Measurements from ENCODE around the gene STK32B. TPM values are rescaled to one million over a fixed set of nuclear protein-coding genes. Genes with fewer than 3 reads are reported as not detected.

The STK32B gene
- total RNA-seq, 1 experiment from 2014 or later = 1.1 TPM

GRCh38 chr4:5395781-5396180, 344.5 kb downstream of the STK32B start:
- TF ChIP-seq EZH2phosphoT487 (IDR thresholded peaks at IDR 0.05; ENCODE audit: borderline replicate concordance, low read length) (no peak), EZH2 (IDR thresholded peaks at IDR 0.05; ENCODE audit: low read length, unreplicated experiment) (no peak), CTCF (conservative IDR thresholded peaks at IDR 0.05; ENCODE audit: low read depth, low read length) (no peak)
- no peaks in the 10 kb centered on the region for H3K9me3 ChIP-seq (ENCODE audit: low read length)
- POLR2A ChIA-PET (ENCODE audit: unreplicated experiment) = no interaction called here
- no peak for DNase-seq
- BruUV-seq (replicated peaks) = no TSS peak
- no peak overlapping the region for H3K27ac ChIP-seq (ENCODE audit: low read length)
- H3K9ac ChIP-seq (ENCODE audit: low read length) = no peak overlapping the region
- intact Hi-C loops (cut with micrococcal nuclease) = no loop called here
- no peaks in the 10 kb centered on the region for H3K4me1 ChIP-seq (ENCODE audit: insufficient read depth, low read length)
- H3K4me2 ChIP-seq (ENCODE audit: low read length) = no peak overlapping the region
- no peaks in the 10 kb centered on the region for H3K36me3 ChIP-seq (ENCODE audit: low read depth, low read length)
- ATAC-seq = no peak
- H3F3A ChIP-seq (ENCODE audit: low read length, unreplicated experiment) = no peaks in the 10 kb centered on the region
- H2AFZ ChIP-seq (ENCODE audit: low read length) = no peak overlapping the region
- H3K9me2 ChIP-seq (replicated peaks; ENCODE audit: low read length) = no peaks in the 10 kb centered on the region
- H3K79me2 ChIP-seq (ENCODE audit: low read length) = no peaks in the 10 kb centered on the region
- H3K4me3 ChIP-seq (ENCODE audit: low read length) = no peak overlapping the region
- H4K20me1 ChIP-seq (ENCODE audit: low read length) = no peaks in the 10 kb centered on the region
- 0 out of 2 replicates have a peak, but pooled peaks cover 3% of the 10 kb centered on the region for H3K27me3 ChIP-seq (ENCODE audit: low read length)
- CTCF ChIA-PET = no interaction called here

GRCh38 chr4:5398056-5398455, 346.8 kb downstream of the STK32B start:
- intact Hi-C loops (cut with micrococcal nuclease) = no loop called here
- Histone ChIP-seq H3K9ac (ENCODE audit: low read length) (no peak overlapping the region), H3K9me2 (replicated peaks; ENCODE audit: low read length) (no peaks in the 10 kb centered on the region), H3K27ac (ENCODE audit: low read length) (no peak overlapping the region), H3K4me3 (ENCODE audit: low read length) (no peak overlapping the region), H3F3A (ENCODE audit: low read length, unreplicated experiment) (no peaks in the 10 kb centered on the region), H3K4me2 (ENCODE audit: low read length) (no peak overlapping the region), H4K20me1 (ENCODE audit: low read length) (no peaks in the 10 kb centered on the region), H2AFZ (ENCODE audit: low read length) (no peak overlapping the region), H3K4me1 (ENCODE audit: insufficient read depth, low read length) (no peaks in the 10 kb centered on the region), H3K9me3 (ENCODE audit: low read length) (no peaks in the 10 kb centered on the region), H3K36me3 (ENCODE audit: low read depth, low read length) (no peaks in the 10 kb centered on the region), H3K27me3 (ENCODE audit: low read length) (0 out of 2 replicates have a peak, but pooled peaks cover 3% of the 10 kb centered on the region), H3K79me2 (ENCODE audit: low read length) (no peaks in the 10 kb centered on the region)
- DNase-seq = no peak
- no TSS peak for BruUV-seq (replicated peaks)
- ChIA-PET CTCF (no interaction called here), POLR2A (ENCODE audit: unreplicated experiment) (interaction anchor here (0.6 kb wide), 1 partner anchor 341 kb away, joined by 3 read pairs; no protein-coding TSS in a partner anchor)
- no peak for ATAC-seq
- no peak for TF ChIP-seq EZH2phosphoT487 (IDR thresholded peaks at IDR 0.05; ENCODE audit: borderline replicate concordance, low read length)
- TF ChIP-seq EZH2 (IDR thresholded peaks at IDR 0.05; ENCODE audit: low read length, unreplicated experiment) = no peak
- no peak for TF ChIP-seq CTCF (conservative IDR thresholded peaks at IDR 0.05; ENCODE audit: low read depth, low read length)

GRCh38 chr4:5399124-5399523, 347.8 kb downstream of the STK32B start:
- Histone ChIP-seq H2AFZ (ENCODE audit: low read length) (no peak overlapping the region), H3K9me3 (ENCODE audit: low read length) (no peaks in the 10 kb centered on the region), H3F3A (ENCODE audit: low read length, unreplicated experiment) (no peaks in the 10 kb centered on the region), H3K79me2 (ENCODE audit: low read length) (no peaks in the 10 kb centered on the region), H3K4me3 (ENCODE audit: low read length) (no peak overlapping the region), H3K4me2 (ENCODE audit: low read length) (no peak overlapping the region), H3K27me3 (ENCODE audit: low read length) (0 out of 2 replicates have a peak, but pooled peaks cover 3% of the 10 kb centered on the region), H3K9ac (ENCODE audit: low read length) (no peak overlapping the region), H3K27ac (ENCODE audit: low read length) (no peak overlapping the region), H4K20me1 (ENCODE audit: low read length) (no peaks in the 10 kb centered on the region), H3K4me1 (ENCODE audit: insufficient read depth, low read length) (no peaks in the 10 kb centered on the region), H3K36me3 (ENCODE audit: low read depth, low read length) (no peaks in the 10 kb centered on the region), H3K9me2 (replicated peaks; ENCODE audit: low read length) (no peaks in the 10 kb centered on the region)
- no peak for TF ChIP-seq CTCF (conservative IDR thresholded peaks at IDR 0.05; ENCODE audit: low read depth, low read length)
- no peak for TF ChIP-seq EZH2phosphoT487 (IDR thresholded peaks at IDR 0.05; ENCODE audit: borderline replicate concordance, low read length)
- TF ChIP-seq EZH2 (IDR thresholded peaks at IDR 0.05; ENCODE audit: low read length, unreplicated experiment) = no peak
- intact Hi-C loops (cut with micrococcal nuclease) = no loop called here
- POLR2A ChIA-PET (ENCODE audit: unreplicated experiment) = no interaction called here
- CTCF ChIA-PET = interaction anchor here (0.5 kb wide), 1 partner anchor 97 kb away, joined by 4 read pairs; no protein-coding TSS in a partner anchor
- ATAC-seq (no peak), DNase-seq (no peak)
- no TSS peak for BruUV-seq (replicated peaks)
